ENCODE measurements around the gene SPECC1.

The SPECC1 gene

GRCh38 chr17:20278805-20279204 is 269.6 kb downstream of the SPECC1 start:
- H3K4me3 ChIP-seq (ENCODE audit: low read length), result no peak overlapping the region
- no peak for TF ChIP-seq CTCF (conservative IDR thresholded peaks at IDR 0.05; ENCODE audit: low read length)
- DNase-seq (ENCODE audit: low read depth), result no peak

DNA sequence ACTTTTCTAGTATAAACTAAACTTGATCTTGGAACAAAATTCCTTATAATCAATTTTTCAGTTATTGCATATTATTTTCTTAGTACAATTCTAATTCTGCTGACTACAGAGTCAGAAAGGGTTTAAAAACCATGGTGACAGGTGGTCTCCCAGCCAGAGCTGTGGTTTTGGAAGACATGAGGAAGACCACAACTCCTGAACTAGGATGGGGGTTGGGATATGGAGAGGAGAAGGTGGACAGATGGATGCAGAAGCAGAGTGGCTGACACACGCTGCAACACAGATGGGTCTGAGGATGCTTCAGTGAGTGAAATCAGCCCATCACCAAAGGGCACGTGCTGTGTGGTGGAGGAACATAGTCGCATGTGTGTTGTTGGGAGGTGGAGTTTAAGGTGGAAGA is 270.5 kb downstream of the SPECC1 start:
- no peak for TF ChIP-seq CTCF (conservative IDR thresholded peaks at IDR 0.05; ENCODE audit: low read length)
- no peak for DNase-seq (ENCODE audit: low read depth)
- H3K4me3 ChIP-seq (ENCODE audit: low read length), result no peak overlapping the region

DNA sequence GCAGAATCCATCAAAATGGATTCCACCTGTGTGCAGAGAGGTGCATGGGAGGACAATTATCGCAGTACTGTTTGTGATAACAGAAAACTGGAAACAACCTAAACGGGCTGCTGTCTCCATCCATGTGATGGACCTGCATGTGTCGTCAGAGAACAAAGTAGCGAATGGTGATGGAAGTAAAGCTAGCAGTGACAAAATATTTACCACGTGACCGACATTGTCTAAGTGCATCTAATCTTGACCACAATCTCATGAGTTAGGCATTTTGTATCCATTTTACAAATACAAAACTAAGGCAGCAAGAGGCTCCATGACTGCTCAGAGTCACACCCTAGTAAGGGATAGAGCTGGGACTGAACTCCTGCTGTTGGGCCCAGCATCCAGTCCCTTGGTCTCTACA is 270.9 kb downstream of the SPECC1 start:
- H3K4me3 ChIP-seq (ENCODE audit: low read length), result no peak overlapping the region
- no peak for TF ChIP-seq CTCF (conservative IDR thresholded peaks at IDR 0.05; ENCODE audit: low read length)
- no peak for DNase-seq (ENCODE audit: low read depth)

GRCh38 chr17:20280851-20281250 is 271.7 kb downstream of the SPECC1 start:
- TF ChIP-seq CTCF (conservative IDR thresholded peaks at IDR 0.05; ENCODE audit: low read length), result no peak
- no peak for DNase-seq (ENCODE audit: low read depth)
- no peak overlapping the region for H3K4me3 ChIP-seq (ENCODE audit: low read length)

DNA sequence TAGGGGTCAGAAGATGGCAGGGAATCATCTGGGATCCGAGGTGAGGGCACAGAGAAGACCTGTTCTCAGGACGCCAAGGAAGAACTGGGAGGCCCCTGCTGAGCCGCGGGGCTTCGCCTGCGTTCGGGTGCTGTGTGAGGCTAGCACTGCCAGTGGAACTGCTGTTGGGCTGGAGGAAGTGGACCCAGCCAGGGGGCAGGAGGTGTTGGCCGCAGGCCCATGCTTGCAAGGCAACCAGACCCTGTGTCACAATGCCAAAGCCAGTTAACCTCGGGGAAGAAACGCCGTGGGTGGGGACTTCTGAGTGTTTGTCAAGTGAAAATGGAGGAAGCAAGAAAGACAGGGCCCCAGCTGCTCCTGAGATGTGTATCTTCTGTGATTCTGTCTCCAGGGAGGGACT is 272.7 kb downstream of the SPECC1 start:
- no peak for DNase-seq (ENCODE audit: low read depth)
- TF ChIP-seq CTCF (conservative IDR thresholded peaks at IDR 0.05; ENCODE audit: low read length), result no peak

DNA sequence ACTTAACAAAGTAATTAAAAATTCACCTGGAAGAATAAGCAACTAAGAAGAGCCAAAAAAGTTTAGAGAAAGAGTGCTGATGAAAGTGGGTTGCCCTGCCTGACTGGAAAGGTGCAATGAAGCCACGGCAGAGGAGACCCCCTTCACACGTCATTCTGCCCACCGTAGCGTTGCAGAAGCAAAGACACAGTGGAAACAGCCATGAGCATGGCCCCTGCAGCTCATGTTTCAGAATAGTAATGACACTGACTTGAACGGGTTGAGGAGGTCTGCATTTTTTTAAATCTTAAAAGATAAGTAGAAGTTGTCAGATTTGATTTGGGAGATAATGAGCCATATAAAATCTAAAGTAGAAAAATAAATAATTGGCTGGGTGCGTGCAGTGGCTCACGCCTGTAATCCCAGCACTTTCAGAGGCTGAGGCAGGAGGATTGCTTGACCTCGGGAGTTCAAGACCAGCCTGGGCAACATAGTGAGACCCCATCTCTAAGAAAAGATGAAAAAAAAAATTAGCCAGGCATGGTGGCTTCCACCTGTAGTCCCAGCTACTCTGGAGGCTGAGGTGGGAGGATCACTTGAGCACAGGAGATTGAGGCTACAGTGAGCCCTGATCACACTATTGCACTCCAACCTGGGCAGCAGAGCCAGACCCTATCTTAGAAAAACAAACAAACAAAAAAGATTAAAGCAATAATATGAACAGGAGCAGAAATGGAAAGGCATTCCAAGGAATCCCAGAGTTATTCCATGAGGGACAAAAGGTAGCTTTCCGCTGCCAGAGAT is 273.6 kb downstream of the SPECC1 start:
- no peak overlapping the region for H3K4me3 ChIP-seq (ENCODE audit: low read length)
- no peak for DNase-seq (ENCODE audit: low read depth)
- TF ChIP-seq CTCF (conservative IDR thresholded peaks at IDR 0.05; ENCODE audit: low read length), result no peak

More for the DNA sequence above, 272.7 kb downstream of the SPECC1 start:
- no peak overlapping the region for H3K4me3 ChIP-seq (ENCODE audit: low read length)

DNA sequence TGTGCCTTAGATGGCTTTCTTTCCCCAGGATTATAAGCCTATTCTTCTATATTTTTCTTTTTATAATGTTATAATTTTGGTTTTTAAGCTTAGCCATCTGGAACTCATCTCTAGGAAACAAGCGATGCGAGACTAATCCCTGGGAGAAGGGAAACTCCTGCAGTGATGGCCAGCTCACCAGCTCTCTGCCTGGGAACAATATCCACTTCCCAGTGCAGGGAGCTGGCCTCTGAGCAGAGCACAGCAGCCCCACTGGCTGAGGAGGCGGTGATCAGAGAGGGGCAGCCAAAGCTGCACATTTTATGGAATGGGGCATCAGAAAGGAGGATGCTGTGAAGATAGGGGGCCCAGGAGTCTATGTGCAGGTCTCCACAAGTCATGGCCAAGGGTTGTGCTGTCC is 274.9 kb downstream of the SPECC1 start:
- TF ChIP-seq CTCF (conservative IDR thresholded peaks at IDR 0.05; ENCODE audit: low read length), result no peak
- H3K4me3 ChIP-seq (ENCODE audit: low read length), result no peak overlapping the region
- peak; percentile 20 for DNase-seq (ENCODE audit: low read depth)

Data from AG10803 (cell line).